Right lobe of liver (tissue), 6 donors: ENCODE results near the gene ARF1. TPM values are rescaled to one million over a fixed set of nuclear protein-coding genes. Genes with fewer than 3 reads are reported as not detected.

ENCODE experiments used
- ATAC-seq, 4 donors: fragments of 200-7000 bp; cut with Tn5 transposase; one replicate each; pipeline ENCODE4 v1.9.1; 2020; ENCODE audit warnings: mild to moderate bottlenecking in 4 of 4, moderate library complexity in 4 of 4
- DNase-seq, 3 donors: peaks; one replicate each; pipeline ENCODE4 v3.0.0-alpha.2; 2020
- H3K27ac ChIP-seq, 3 donors: fragments of 200-600 bp; one replicate each; pipeline ENCODE4 v1.8.0; 2022
- H3K27me3 ChIP-seq, 2 donors: fragments of 200-600 bp; one replicate each; pipeline ENCODE4 v1.8.0; 2022
- H3K36me3 ChIP-seq, 4 donors: fragments of 200-600 bp; sonication (generic) in 1 of 4; one replicate each; pipeline versions ENCODE4 v1.5.1 to v1.8.0; 2017 to 2022; ENCODE audit warnings: control low read depth in 1 of 4
- H3K4me1 ChIP-seq, 4 donors: fragments of 200-600 bp; sonication (generic) in 1 of 4; one replicate each; pipeline versions ENCODE4 v1.5.1 to v1.8.0; 2017 to 2022; ENCODE audit warnings: control low read depth in 1 of 4
- H3K4me3 ChIP-seq, 3 donors: fragments of 200-600 bp; one replicate each; pipeline ENCODE4 v1.8.0; 2022
- H3K9me3 ChIP-seq, 4 donors: fragments of 200-600 bp; sonication (generic) in 1 of 4; one replicate each; pipeline versions ENCODE4 v1.5.1 to v1.8.0; 2017 to 2022; ENCODE audit warnings: control low read depth in 1 of 4
- CTCF ChIP-seq, 4 donors: fragments of 200-600 bp in 3 of 4; fragments of 450-650 bp in 1 of 4; IDR thresholded peaks; one replicate each; pipeline versions ENCODE4 v1.5.1 to v1.8.0; 2016 to 2022; ENCODE audit warnings: antibody characterized with exemption in 4 of 4, mild to moderate bottlenecking in 2 of 4
- POLR2A ChIP-seq: fragments of 450-650 bp; IDR thresholded peaks from one replicate; pipeline ENCODE4 v1.6.1; 2017; ENCODE audit warnings: antibody characterized with exemption, mild to moderate bottlenecking
- WGBS: methylation state at CpG from one replicate; pipeline ENCODE4 v1.1.6; 2018; ENCODE audit warnings: low coverage, low lambda C conversion rate; ENCODE audit not compliant: insufficient coverage; ENCODE audit errors: missing lambda C conversion rate; 5-methylcytosine and 5-hydroxymethylcytosine counted together
- intact Hi-C, 2 donors: fragments of 100-400 bp; cut with DNase I; formaldehyde crosslinking; loops; one replicate each; pipeline versions ENCODE4 v1.11.2 to v1.14.1; 2022
- total RNA-seq, 6 experiments: library from RNA; depleted of rRNA in 2 of 6; stranded (reverse); fragments of >200 nt in 2 of 6; fragmentation: NEBNext Ultra II Directional in 3 of 6; extraction: Animal tissue kit (Norgen Biotek cat#: 25700) in 3 of 6; gene quantifications; one replicate each; pipeline versions ENCODE4 v1.1.0 to v1.2.4, GENCODE V29; 2016 to 2023
- donor health status: DM: no; HTN: yes; CAD: no.
- donor health status: DM: no; HTN: no; CAD: no.
- donor health status: DM: no; HTN: no; CAD: no.
- donor health status: DM: no; HTN: yes; CAD: no.
- donor health status: DM: no; HTN: yes; CAD: no.

ARF1 gene
- total RNA-seq, 6 experiments from 2014 or later = 143 to 261 (median 193) TPM

- H3K9me3 ChIP-seq = no peaks in the 10 kb centered on the region
- H3K36me3 ChIP-seq = no peaks in the 10 kb centered on the region
- intact Hi-C loops = no loop called here
- H3K4me1 ChIP-seq = no peaks in the 10 kb centered on the region
- 84% methylated on average over 3 of the region's 6 CpGs for WGBS
- TF ChIP-seq CTCF (IDR thresholded peaks at IDR 0.05) = no peak
- no peak for TF ChIP-seq POLR2A
- DNase-seq (no peak), ATAC-seq (no peak)
- H3K4me3 ChIP-seq = no peak overlapping the region
- no peak overlapping the region for H3K27ac ChIP-seq
- H3K27me3 ChIP-seq = no peaks in the 10 kb centered on the region
Measured at GRCh38 chr1:228048659-228049298, 33.7 kb upstream of the ARF1 start.

- DNase-seq (peak in 1 of 3 donors; percentile 35), ATAC-seq (no peak)
- no peaks in the 10 kb centered on the region for H3K36me3 ChIP-seq
- 65% methylated on average over 6 of the region's 30 CpGs for WGBS
- H3K27ac ChIP-seq = no peak overlapping the region
- H3K27me3 ChIP-seq = no peaks in the 10 kb centered on the region
- H3K4me1 ChIP-seq = no peaks in the 10 kb centered on the region
- H3K9me3 ChIP-seq = no peaks in the 10 kb centered on the region
- TF ChIP-seq CTCF (IDR thresholded peaks at IDR 0.05) (no peak), POLR2A (no peak)
- intact Hi-C loops = no loop called here
- no peak overlapping the region for H3K4me3 ChIP-seq
Measured at GRCh38 chr1:228050571-228051231, 31.8 kb upstream of the ARF1 start.

- H3K27ac ChIP-seq = no peak overlapping the region
- no peaks in the 10 kb centered on the region for H3K36me3 ChIP-seq
- WGBS = 59% methylated on average over 13 of the region's 18 CpGs
- H3K9me3 ChIP-seq = no peaks in the 10 kb centered on the region
- no peaks in the 10 kb centered on the region for H3K4me1 ChIP-seq
- DNase-seq (peak in 1 of 3 donors; percentile 34), ATAC-seq (no peak)
- intact Hi-C loops = no loop called here
- H3K27me3 ChIP-seq = peaks cover 0 to 25% of the 10 kb centered on the region in 2 donors
- no peak for TF ChIP-seq POLR2A
- no peak for TF ChIP-seq CTCF (IDR thresholded peaks at IDR 0.05)
- no peak overlapping the region for H3K4me3 ChIP-seq
Measured at GRCh38 chr1:228058172-228058948, 24.1 kb upstream of the ARF1 start.

DNA sequence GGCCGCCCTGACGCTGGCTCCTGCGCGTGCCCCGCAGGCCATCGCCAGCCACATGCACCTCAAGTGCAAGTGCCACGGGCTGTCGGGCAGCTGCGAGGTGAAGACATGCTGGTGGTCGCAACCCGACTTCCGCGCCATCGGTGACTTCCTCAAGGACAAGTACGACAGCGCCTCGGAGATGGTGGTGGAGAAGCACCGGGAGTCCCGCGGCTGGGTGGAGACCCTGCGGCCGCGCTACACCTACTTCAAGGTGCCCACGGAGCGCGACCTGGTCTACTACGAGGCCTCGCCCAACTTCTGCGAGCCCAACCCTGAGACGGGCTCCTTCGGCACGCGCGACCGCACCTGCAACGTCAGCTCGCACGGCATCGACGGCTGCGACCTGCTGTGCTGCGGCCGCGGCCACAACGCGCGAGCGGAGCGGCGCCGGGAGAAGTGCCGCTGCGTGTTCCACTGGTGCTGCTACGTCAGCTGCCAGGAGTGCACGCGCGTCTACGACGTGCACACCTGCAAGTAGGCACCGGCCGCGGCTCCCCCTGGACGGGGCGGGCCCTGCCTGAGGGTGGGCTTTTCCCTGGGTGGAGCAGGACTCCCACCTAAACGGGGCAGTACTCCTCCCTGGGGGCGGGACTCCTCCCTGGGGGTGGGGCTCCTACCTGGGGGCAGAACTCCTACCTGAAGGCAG, 23.4 kb upstream of the ARF1 start:
- DNase-seq (peak in 1 of 3 donors; percentile 53), ATAC-seq (no peak)
- TF ChIP-seq CTCF (IDR thresholded peaks at IDR 0.05) = no peak
- TF ChIP-seq POLR2A = no peak
- H3K36me3 ChIP-seq = no peaks in the 10 kb centered on the region
- H3K27me3 ChIP-seq = peaks cover 0 to 25% of the 10 kb centered on the region in 2 donors
- no peaks in the 10 kb centered on the region for H3K4me1 ChIP-seq
- no peak overlapping the region for H3K27ac ChIP-seq
- 10% methylated on average over 2 of the region's 66 CpGs for WGBS
- intact Hi-C loops = no loop called here
- no peaks in the 10 kb centered on the region for H3K9me3 ChIP-seq
- no peak overlapping the region for H3K4me3 ChIP-seq
